Lower lobe of right lung (tissue), 2 donors: ENCODE results near the gene THTPA. TPM values are rescaled to one million over a fixed set of nuclear protein-coding genes. Genes with fewer than 3 reads are reported as not detected.

Experiments
- ATAC-seq, 2 donors: fragments of 200-7000 bp; cut with Tn5 transposase; one replicate each; pipeline ENCODE4 v1.9.1; 2020 to 2022; ENCODE audit warnings: mild to moderate bottlenecking in 2 of 2, moderate library complexity in 2 of 2
- DNase-seq: peaks from one replicate; pipeline ENCODE4 v3.0.0-alpha.2; 2020
- H3K27ac ChIP-seq: fragments of 200-600 bp; one replicate; pipeline ENCODE4 v1.8.0; 2022
- H3K27me3 ChIP-seq: fragments of 200-600 bp; one replicate; pipeline ENCODE4 v1.8.0; 2022; ENCODE audit warnings: low read depth
- H3K36me3 ChIP-seq: fragments of 200-600 bp; one replicate; pipeline ENCODE4 v1.8.0; 2022; ENCODE audit warnings: mild to moderate bottlenecking
- H3K4me1 ChIP-seq: fragments of 200-600 bp; one replicate; pipeline ENCODE4 v1.8.0; 2022
- H3K4me3 ChIP-seq: fragments of 200-600 bp; one replicate; pipeline ENCODE4 v1.8.0; 2022; ENCODE audit warnings: mild to moderate bottlenecking
- H3K9me3 ChIP-seq: fragments of 200-600 bp; one replicate; pipeline ENCODE4 v1.8.0; 2022
- CTCF ChIP-seq: fragments of 200-600 bp; IDR thresholded peaks from one replicate; pipeline ENCODE4 v1.8.0; 2022; ENCODE audit warnings: antibody characterized with exemption, mild to moderate bottlenecking
- intact Hi-C: fragments of 100-400 bp; cut with DNase I; formaldehyde crosslinking; loops from one replicate; pipeline ENCODE4 v1.11.0; 2022
- total RNA-seq: library from RNA; stranded (reverse); fragmentation: NEBNext Ultra II Directional; extraction: Animal tissue kit (Norgen Biotek cat#: 25700); gene quantifications from one replicate; pipeline ENCODE4 v1.2.1, GENCODE V29; 2021
- donor health status: DM: no; HTN: yes; CAD: no; lungs with severe emphysema.

The THTPA gene
- total RNA-seq, 1 donor from 2014 or later = 19.1 TPM

DNA sequence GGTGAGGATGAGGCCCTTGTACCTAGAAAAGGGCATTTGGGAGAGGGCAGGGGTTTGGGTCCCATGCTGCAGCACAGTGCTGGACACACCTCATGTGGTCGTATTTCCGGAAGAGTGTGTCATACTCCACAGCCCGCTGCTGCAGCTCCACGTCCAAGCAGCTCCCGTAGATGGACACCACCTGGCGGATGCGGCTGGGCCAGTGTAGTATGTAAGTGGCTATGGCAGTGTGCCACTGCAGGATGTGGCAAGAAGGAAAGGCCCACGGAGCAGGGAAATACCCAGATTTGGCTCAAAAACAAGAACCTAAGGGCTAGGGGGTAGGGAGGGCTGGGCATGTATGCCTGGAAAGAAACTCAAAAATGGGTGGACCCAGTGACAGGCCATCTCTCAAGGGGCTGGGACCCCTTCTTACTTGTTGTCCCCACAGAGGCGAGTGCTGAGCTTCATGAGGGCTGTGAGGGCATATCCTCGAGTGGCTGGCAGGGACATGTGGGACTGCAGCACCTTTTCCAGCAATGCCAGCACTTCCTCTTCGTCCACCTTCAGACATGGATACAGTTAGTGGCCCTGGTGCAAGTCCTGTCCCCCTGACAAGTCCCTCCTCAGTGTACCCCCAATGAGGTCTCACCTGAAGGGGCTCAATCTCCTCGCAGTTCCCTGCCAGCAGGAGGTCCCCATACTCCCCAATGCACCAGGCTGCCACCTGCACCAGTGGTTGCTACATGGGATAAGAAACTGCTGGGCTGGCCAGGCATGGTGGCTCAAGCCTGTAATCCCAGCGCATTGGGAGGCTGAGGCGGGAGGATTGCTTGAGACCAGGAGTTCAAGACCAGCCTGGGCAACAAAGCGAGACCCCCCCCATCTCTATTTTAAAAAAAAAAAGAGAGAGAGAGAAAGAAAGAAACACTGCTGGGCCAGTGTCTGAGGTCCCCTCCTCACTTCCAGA is 6.1 kb downstream of the THTPA start:
- peaks cover 9% of the 10 kb centered on the region for H3K4me1 ChIP-seq
- intact Hi-C loops = loop anchor here (10.0 kb wide), 1 partner anchor 87 kb away; no protein-coding TSS in a partner anchor
- H3K9me3 ChIP-seq = no peaks in the 10 kb centered on the region
- H3K27me3 ChIP-seq = no peaks in the 10 kb centered on the region
- peaks cover 79% of the 10 kb centered on the region for H3K36me3 ChIP-seq
- no peak for TF ChIP-seq CTCF
- ATAC-seq = peak; percentile 29 to 62
- no peak for DNase-seq
- no peak overlapping the region for H3K4me3 ChIP-seq
- no peak overlapping the region for H3K27ac ChIP-seq

- intact Hi-C loops = loop anchor here (10.0 kb wide), 1 partner anchor 88 kb away; no protein-coding TSS in a partner anchor
- ATAC-seq (peak; percentile 30 to 57), DNase-seq (no peak)
- Histone ChIP-seq H3K27ac (no peak overlapping the region), H3K4me3 (no peak overlapping the region), H3K9me3 (no peaks in the 10 kb centered on the region), H3K4me1 (peaks cover 10% of the 10 kb centered on the region), H3K27me3 (no peaks in the 10 kb centered on the region), H3K36me3 (peaks cover 77% of the 10 kb centered on the region)
- TF ChIP-seq CTCF = peak; percentile 90
Observed at GRCh38 chr14:23562822-23563472, 6.9 kb downstream of the THTPA start.

DNA sequence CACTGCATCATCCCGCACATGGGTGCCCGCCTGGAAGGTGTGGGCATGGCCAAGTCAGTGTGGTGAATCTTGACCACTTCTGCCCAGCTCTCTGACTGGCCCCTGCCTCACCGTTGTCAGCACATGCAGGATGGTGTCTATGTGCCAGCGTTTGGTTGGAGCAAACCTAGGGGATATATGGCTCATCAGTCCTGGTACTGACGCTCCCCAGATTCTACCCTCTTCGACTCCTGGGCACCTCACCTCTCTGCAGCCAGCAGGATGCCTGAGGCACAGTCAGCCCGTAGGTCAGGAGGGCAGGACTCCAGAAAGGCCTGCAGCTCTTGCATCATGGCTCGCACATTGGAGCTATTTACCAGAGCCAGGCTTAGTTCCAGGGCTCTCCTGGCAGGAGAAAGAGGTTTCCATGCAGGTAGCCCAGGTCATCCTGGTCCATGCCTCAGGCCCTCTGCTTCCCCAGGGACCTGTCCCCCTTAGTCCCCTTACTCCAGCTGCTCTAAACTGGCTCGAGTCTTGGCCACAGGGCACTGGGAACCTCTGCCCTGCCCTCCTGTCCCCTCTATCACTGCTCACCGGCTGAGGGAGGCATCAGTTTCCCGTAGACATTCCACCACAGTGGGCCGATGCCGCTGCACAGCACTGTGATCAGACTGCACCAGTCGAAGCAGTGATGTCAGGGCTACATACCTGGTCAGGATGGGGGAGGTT is 7.6 kb downstream of the THTPA start:
- ATAC-seq (no peak), DNase-seq (no peak)
- Histone ChIP-seq H3K27me3 (no peaks in the 10 kb centered on the region), H3K36me3 (peaks cover 70% of the 10 kb centered on the region), H3K27ac (no peak overlapping the region), H3K4me3 (no peak overlapping the region), H3K4me1 (peaks cover 17% of the 10 kb centered on the region), H3K9me3 (no peaks in the 10 kb centered on the region)
- intact Hi-C loops = loop anchor here (10.0 kb wide), 1 partner anchor 89 kb away; no protein-coding TSS in a partner anchor
- no peak for TF ChIP-seq CTCF

- peaks cover 23% of the 10 kb centered on the region for H3K4me1 ChIP-seq
- no peak overlapping the region for H3K4me3 ChIP-seq
- TF ChIP-seq CTCF = no peak
- no peaks in the 10 kb centered on the region for H3K27me3 ChIP-seq
- no peak overlapping the region for H3K27ac ChIP-seq
- H3K9me3 ChIP-seq = no peaks in the 10 kb centered on the region
- intact Hi-C loops = loop anchor here (10.0 kb wide), 1 partner anchor 89 kb away; no protein-coding TSS in a partner anchor
- DNase-seq (no peak), ATAC-seq (no peak)
- peaks cover 63% of the 10 kb centered on the region for H3K36me3 ChIP-seq
Observed at GRCh38 chr14:23564181-23564812, 8.2 kb downstream of the THTPA start.

- no peak overlapping the region for H3K27ac ChIP-seq
- ATAC-seq (no peak), DNase-seq (no peak)
- intact Hi-C loops = loop anchor here (10.0 kb wide), 1 partner anchor 90 kb away; no protein-coding TSS in a partner anchor
- H3K27me3 ChIP-seq = no peaks in the 10 kb centered on the region
- no peak for TF ChIP-seq CTCF
- peaks cover 28% of the 10 kb centered on the region for H3K4me1 ChIP-seq
- H3K36me3 ChIP-seq = peaks cover 57% of the 10 kb centered on the region
- no peak overlapping the region for H3K4me3 ChIP-seq
- no peaks in the 10 kb centered on the region for H3K9me3 ChIP-seq
Observed at GRCh38 chr14:23564876-23565275, 8.8 kb downstream of the THTPA start.
